ENCODE measurements around the gene SSBP4. TPM values are rescaled to one million over a fixed set of nuclear protein-coding genes. Genes with fewer than 3 reads are reported as not detected.

The SSBP4 gene
- total and polyA plus RNA-seq, 9 of the 15 experiments (the other 6 are each of a cell fraction or from before 2014, with no cell fraction given) = 1.1 to 189 (median 39.0) TPM

- TF ChIP-seq FOXP4 (CRISPR knock-in tag; IDR thresholded peaks at IDR 0.05; ENCODE audit: borderline replicate concordance) = no peak
- peak; percentile 75 for TF ChIP-seq RBM39 (optimal IDR thresholded peaks at IDR 0.05; ENCODE audit: low read depth, low read length)
- TF ChIP-seq POLR2G (IDR thresholded peaks at IDR 0.05; ENCODE audit: low read depth, low read length) = peak; percentile 56
- no peak for TF ChIP-seq ZNF277 (CRISPR knock-in tag; IDR thresholded peaks at IDR 0.05; ENCODE audit: borderline replicate concordance)
- peak in 1 of 3 experiments; percentile 42; a peak in 2 of 6 replicates for TF ChIP-seq ZBTB11 (CRISPR knock-in tag; IDR thresholded peaks at IDR 0.05)
- no peak for TF ChIP-seq SLC30A9 (CRISPR knock-in tag; IDR thresholded peaks at IDR 0.05)
- TF ChIP-seq ZNF280B (CRISPR knock-in tag; IDR thresholded peaks at IDR 0.05) = no peak
- TF ChIP-seq ATF2 (CRISPR knock-in tag; IDR thresholded peaks at IDR 0.05) = no peak
- TF ChIP-seq HLTF (IDR thresholded peaks at IDR 0.05) = peak; percentile 66; the same call in 1 of the 2 replicates
- no peak for TF ChIP-seq ZMIZ1 (IDR thresholded peaks at IDR 0.05; ENCODE audit: low read depth in 2 of 2, low read length in 2 of 2)
- peak; percentile 94 for TF ChIP-seq DMBX1 (CRISPR knock-in tag; IDR thresholded peaks at IDR 0.05; ENCODE audit: borderline replicate concordance)
These were observed 3.9 kb upstream of the SSBP4 start (continued) for GRCh38 chr19:18415178-18415867.

Measured in K562 (cell line).